Measurements from ENCODE around the gene KRTAP10-8.
"Not testable (repeated sequence)": the region's sequence is repeated elsewhere in the genome, so short reads cannot be mapped to it uniquely, and the experiment has no call there.

Gene KRTAP10-8

GRCh38 chr21:44579056-44579832, 32.6 kb upstream of the KRTAP10-8 start:
- no peak for DNase-seq

GRCh38 chr21:44579833-44580144, 32.1 kb upstream of the KRTAP10-8 start:
- no peak for DNase-seq

- DNase-seq = not testable (repeated sequence)
Measured at GRCh38 chr21:44580231-44580821, 31.6 kb upstream of the KRTAP10-8 start, which contains the start of gene KRTAP10-5. TSS of gene KRTAP10-5 (minus strand) at chr21:44580604. CDS start at chr21:44580578, 26 bp downstream.

- DNase-seq = no peak
Measured at GRCh38 chr21:44581158-44581557, 30.7 kb upstream of the KRTAP10-8 start.

GRCh38 chr21:44582055-44582454, 29.8 kb upstream of the KRTAP10-8 start:
- DNase-seq = no peak

- DNase-seq = no peak
Measured at GRCh38 chr21:44583089-44583799, 28.6 kb upstream of the KRTAP10-8 start.

GRCh38 chr21:44583800-44584147, 28.1 kb upstream of the KRTAP10-8 start:
- no peak for DNase-seq

GRCh38 chr21:44585892-44586291, 26.0 kb upstream of the KRTAP10-8 start:
- no peak for DNase-seq

- DNase-seq = no peak
Measured at GRCh38 chr21:44589094-44589493, 22.8 kb upstream of the KRTAP10-8 start.

- no peak for DNase-seq
Measured at GRCh38 chr21:44589586-44590305, 22.1 kb upstream of the KRTAP10-8 start.

GRCh38 chr21:44590311-44590721, 21.6 kb upstream of the KRTAP10-8 start:
- DNase-seq = no peak

- DNase-seq = not testable (repeated sequence)
Measured at GRCh38 chr21:44590897-44591800, 20.7 kb upstream of the KRTAP10-8 start.

- DNase-seq = not testable (repeated sequence)
Measured at GRCh38 chr21:44591801-44592130, 20.1 kb upstream of the KRTAP10-8 start.

GRCh38 chr21:44592446-44593311, 19.2 kb upstream of the KRTAP10-8 start, which contains the start of gene KRTAP10-6:
TSS of gene KRTAP10-6 (minus strand) at chr21:44592505. CDS start at chr21:44592484, 21 bp downstream.
- DNase-seq = no peak

- no peak for DNase-seq
Measured at GRCh38 chr21:44593598-44594405, 18.1 kb upstream of the KRTAP10-8 start.

GRCh38 chr21:44594406-44594916, 17.4 kb upstream of the KRTAP10-8 start:
- no peak for DNase-seq

- no peak for DNase-seq
Measured at GRCh38 chr21:44595524-44595923, 16.4 kb upstream of the KRTAP10-8 start.

- no peak for DNase-seq
Measured at GRCh38 chr21:44596068-44596725, 15.7 kb upstream of the KRTAP10-8 start.

GRCh38 chr21:44598061-44598460, 13.8 kb upstream of the KRTAP10-8 start:
- DNase-seq = no peak

Measured in CD4-positive, alpha-beta T cell treated with Interferon gamma for 1 hour (primary cell).